Osteocyte (in vitro differentiated cells): ENCODE measurements around the gene TNFRSF21. TPM values are rescaled to one million over a fixed set of nuclear protein-coding genes. Genes with fewer than 3 reads are reported as not detected.

ENCODE experiments used
- DNase-seq: peaks from one replicate; pipeline ENCODE4 v3.0.0; 2021; ENCODE audit warnings: mixed read lengths; ENCODE audit not compliant: unreplicated experiment; ENCODE audit errors: extremely low spot score
- H3K27ac Mint-ChIP-seq: one replicate; pipeline ENCODE4 v1.8.0; 2021; ENCODE audit warnings: mild to moderate bottlenecking, mixed read lengths; ENCODE audit not compliant: unreplicated experiment
- H3K27me3 Mint-ChIP-seq: one replicate; pipeline ENCODE4 v1.8.0; 2021; ENCODE audit warnings: mixed read lengths; ENCODE audit not compliant: unreplicated experiment
- H3K36me3 Mint-ChIP-seq: one replicate; pipeline ENCODE4 v1.8.0; 2021; ENCODE audit warnings: mixed read lengths; ENCODE audit not compliant: unreplicated experiment
- H3K4me1 Mint-ChIP-seq: one replicate; pipeline ENCODE4 v1.8.0; 2021; ENCODE audit warnings: mixed read lengths; ENCODE audit not compliant: unreplicated experiment
- H3K4me3 Mint-ChIP-seq: one replicate; pipeline ENCODE4 v1.8.0; 2021; ENCODE audit warnings: mild to moderate bottlenecking, moderate library complexity, mixed read lengths; ENCODE audit not compliant: unreplicated experiment
- H3K9me3 Mint-ChIP-seq: one replicate; pipeline ENCODE4 v1.8.0; 2021; ENCODE audit warnings: mixed read lengths; ENCODE audit not compliant: unreplicated experiment
- total RNA-seq: library from RNA; stranded (reverse); gene quantifications from 2 replicates; pipeline ENCODE4 v1.2.1, GENCODE V29; 2021
- TF ChIP-seq, protein P1 (sequence below): fragments of 200-600 bp; sonication (generic); IDR thresholded peaks from 2 replicates; pipeline ENCODE4 v1.5.0; 2021; ENCODE audit warnings: antibody characterized with exemption, mild to moderate bottlenecking, moderate library complexity

The TNFRSF21 gene
- total RNA-seq, 1 donor from 2014 or later, result 2.5 TPM

DNA sequence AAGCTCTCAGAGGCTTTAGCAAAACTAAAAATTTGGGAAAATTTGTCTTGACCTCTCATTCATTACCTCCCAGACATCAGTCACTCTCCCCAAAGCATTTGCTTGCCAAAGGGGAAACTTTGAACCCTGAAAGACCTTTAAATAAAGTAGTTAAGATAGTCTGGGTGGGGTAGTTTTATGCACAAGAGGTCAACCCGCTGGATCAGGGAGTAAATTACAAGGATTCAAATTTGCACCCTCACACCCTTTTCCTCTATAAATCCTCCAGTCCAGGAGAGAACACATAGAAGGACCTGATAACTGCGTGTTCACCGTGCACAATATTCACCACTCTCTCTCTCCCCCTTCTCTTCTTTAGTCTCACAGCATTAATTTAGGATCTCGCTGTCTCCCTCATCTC lies 36.1 kb upstream of the TNFRSF21 start:
- DNase-seq, result no peak
- Mint-ChIP-seq H3K27me3 (peaks cover 11% of the 10 kb centered on the region), H3K27ac (no peak overlapping the region), H3K9me3 (no peaks in the 10 kb centered on the region), H3K4me1 (no peaks in the 10 kb centered on the region), H3K36me3 (no peaks in the 10 kb centered on the region), H3K4me3 (no peak overlapping the region)
- TF ChIP-seq, protein P1, sequence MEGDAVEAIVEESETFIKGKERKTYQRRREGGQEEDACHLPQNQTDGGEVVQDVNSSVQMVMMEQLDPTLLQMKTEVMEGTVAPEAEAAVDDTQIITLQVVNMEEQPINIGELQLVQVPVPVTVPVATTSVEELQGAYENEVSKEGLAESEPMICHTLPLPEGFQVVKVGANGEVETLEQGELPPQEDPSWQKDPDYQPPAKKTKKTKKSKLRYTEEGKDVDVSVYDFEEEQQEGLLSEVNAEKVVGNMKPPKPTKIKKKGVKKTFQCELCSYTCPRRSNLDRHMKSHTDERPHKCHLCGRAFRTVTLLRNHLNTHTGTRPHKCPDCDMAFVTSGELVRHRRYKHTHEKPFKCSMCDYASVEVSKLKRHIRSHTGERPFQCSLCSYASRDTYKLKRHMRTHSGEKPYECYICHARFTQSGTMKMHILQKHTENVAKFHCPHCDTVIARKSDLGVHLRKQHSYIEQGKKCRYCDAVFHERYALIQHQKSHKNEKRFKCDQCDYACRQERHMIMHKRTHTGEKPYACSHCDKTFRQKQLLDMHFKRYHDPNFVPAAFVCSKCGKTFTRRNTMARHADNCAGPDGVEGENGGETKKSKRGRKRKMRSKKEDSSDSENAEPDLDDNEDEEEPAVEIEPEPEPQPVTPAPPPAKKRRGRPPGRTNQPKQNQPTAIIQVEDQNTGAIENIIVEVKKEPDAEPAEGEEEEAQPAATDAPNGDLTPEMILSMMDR, result no peak

GRCh38 chr6:47344022-47344421 lies 34.3 kb upstream of the TNFRSF21 start:
- Mint-ChIP-seq H3K4me3 (no peak overlapping the region), H3K36me3 (no peaks in the 10 kb centered on the region), H3K27ac (no peak overlapping the region), H3K9me3 (no peaks in the 10 kb centered on the region), H3K27me3 (peaks cover 11% of the 10 kb centered on the region), H3K4me1 (no peaks in the 10 kb centered on the region)
- no peak for DNase-seq
- TF ChIP-seq, protein P1, result no peak

GRCh38 chr6:47343600-47343999 lies 33.9 kb upstream of the TNFRSF21 start:
- H3K36me3 Mint-ChIP-seq, result no peaks in the 10 kb centered on the region

DNA sequence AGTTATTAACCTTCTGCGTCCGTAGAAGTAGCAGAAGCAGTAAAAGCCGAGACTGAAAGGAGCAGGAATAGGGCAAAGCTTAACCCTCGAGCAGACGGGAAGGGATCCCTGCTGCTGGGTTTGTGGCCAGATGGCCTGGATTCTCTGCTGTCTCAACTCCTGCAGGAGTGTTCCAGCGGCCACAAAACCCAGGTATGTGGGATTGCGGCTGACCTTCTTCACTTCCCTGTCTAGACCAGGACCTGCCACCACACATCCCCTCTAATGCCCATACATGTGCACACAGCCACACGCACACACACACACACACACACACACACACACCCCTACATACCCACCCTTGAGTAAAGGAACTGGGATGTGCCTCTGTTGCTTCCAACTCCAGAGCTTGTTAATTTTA lies 33.1 kb upstream of the TNFRSF21 start:
- TF ChIP-seq, protein P1, result no peak
- no peaks in the 10 kb centered on the region for H3K4me1 Mint-ChIP-seq
- DNase-seq, result no peak
- no peaks in the 10 kb centered on the region for H3K9me3 Mint-ChIP-seq
- H3K27me3 Mint-ChIP-seq, result peaks cover 11% of the 10 kb centered on the region
- no peak overlapping the region for H3K4me3 Mint-ChIP-seq
- H3K36me3 Mint-ChIP-seq, result no peaks in the 10 kb centered on the region
- H3K27ac Mint-ChIP-seq, result no peak overlapping the region

More at GRCh38 chr6:47343600-47343999, 33.9 kb upstream of the TNFRSF21 start:
- DNase-seq, result no peak
- H3K4me3 Mint-ChIP-seq, result no peak overlapping the region
- H3K27me3 Mint-ChIP-seq, result peaks cover 11% of the 10 kb centered on the region
- TF ChIP-seq, protein P1, result no peak
- H3K27ac Mint-ChIP-seq, result no peak overlapping the region
- no peaks in the 10 kb centered on the region for H3K9me3 Mint-ChIP-seq
- H3K4me1 Mint-ChIP-seq, result no peaks in the 10 kb centered on the region

- Mint-ChIP-seq H3K9me3 (no peaks in the 10 kb centered on the region), H3K27ac (no peak overlapping the region), H3K4me1 (no peaks in the 10 kb centered on the region), H3K36me3 (no peaks in the 10 kb centered on the region), H3K27me3 (peaks cover 2% of the 10 kb centered on the region), H3K4me3 (no peak overlapping the region)
- TF ChIP-seq, protein P1, result no peak
- no peak for DNase-seq
These were observed 27.8 kb upstream of the TNFRSF21 start for GRCh38 chr6:47337519-47337918.
